ENCODE measurements around the gene C5AR2. TPM values are rescaled to one million over a fixed set of nuclear protein-coding genes. Genes with fewer than 3 reads are reported as not detected.

C5AR2 gene
- total RNA-seq, 1 experiment from 2014 or later = 2.4 TPM

DNA sequence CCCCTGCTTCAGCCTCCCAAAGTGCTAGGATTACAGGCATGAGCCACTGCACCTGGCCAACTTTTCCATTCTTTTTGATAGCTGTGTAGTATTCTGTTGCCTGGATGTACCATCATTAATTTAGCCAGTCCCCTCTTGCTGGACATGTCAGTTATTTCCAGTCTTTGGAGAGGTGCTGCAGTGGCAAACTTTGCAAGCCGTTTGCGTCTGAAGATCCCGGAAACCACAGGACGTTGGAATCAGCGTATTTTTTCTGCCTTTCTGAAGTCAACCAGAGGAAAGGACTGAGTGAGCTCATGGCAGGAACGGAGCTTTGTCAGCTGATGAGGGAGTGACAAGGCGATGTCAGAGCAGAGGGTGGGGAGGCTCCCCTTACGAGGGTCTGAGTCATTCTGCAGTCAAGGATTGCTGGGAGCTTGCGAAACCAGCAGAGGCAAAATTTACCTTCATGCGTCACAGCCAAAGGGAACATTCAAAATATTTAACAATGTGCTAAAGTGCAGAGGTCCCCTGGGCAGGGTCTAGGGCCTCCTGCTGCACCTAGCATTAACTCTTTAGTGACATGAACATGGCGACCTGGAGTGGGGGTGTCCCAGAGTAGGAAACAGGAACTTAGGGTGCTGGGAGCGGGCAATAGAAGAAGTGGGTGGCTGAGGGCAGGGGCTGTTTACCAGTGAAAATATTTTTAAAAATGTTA is 16.7 kb upstream of the C5AR2 start:
- Mint-ChIP-seq H3K4me1 (ENCODE audit: insufficient read depth, unreplicated experiment) (peaks cover 32% of the 10 kb centered on the region), H3K36me3 (ENCODE audit: insufficient read depth, unreplicated experiment) (peaks cover 7% of the 10 kb centered on the region), H3K9me3 (ENCODE audit: unreplicated experiment) (no peaks in the 10 kb centered on the region), H3K4me3 (ENCODE audit: unreplicated experiment) (peak overlapping the region; percentile 10), H3K27ac (ENCODE audit: low read depth, unreplicated experiment) (peak overlapping the region; percentile 96), H3K27me3 (ENCODE audit: insufficient read depth, unreplicated experiment) (no peaks in the 10 kb centered on the region)
- no TSS peak for BruUV-seq (replicated peaks)
- no peak for TF ChIP-seq CTCF (IDR thresholded peaks at IDR 0.05; ENCODE audit: unreplicated experiment)
- intact Hi-C loops (cut with micrococcal nuclease) = no loop called here
- ChIA-PET POLR2A (interaction anchor here (0.5 to 2.0 kb wide), 13 partner anchors 10 to 202 kb away, joined by 3 to 24 read pairs (median 3); partner anchors contain the start of genes DHX34 and ZC3H4), CTCF (interaction anchor here (0.6 to 3.0 kb wide), 6 partner anchors 10 to 1008 kb away, joined by 3 to 22 read pairs (median 6); partner anchors contain the start of gene DHX34)
- DNase-seq (ENCODE audit: unreplicated experiment) = peak; percentile 98

GRCh38 chr19:47316513-47316912 is 15.5 kb upstream of the C5AR2 start:
- Mint-ChIP-seq H3K27ac (ENCODE audit: low read depth, unreplicated experiment) (no peak overlapping the region), H3K27me3 (ENCODE audit: insufficient read depth, unreplicated experiment) (no peaks in the 10 kb centered on the region), H3K9me3 (ENCODE audit: unreplicated experiment) (no peaks in the 10 kb centered on the region), H3K36me3 (ENCODE audit: insufficient read depth, unreplicated experiment) (no peaks in the 10 kb centered on the region), H3K4me3 (ENCODE audit: unreplicated experiment) (no peak overlapping the region), H3K4me1 (ENCODE audit: insufficient read depth, unreplicated experiment) (peaks cover 23% of the 10 kb centered on the region)
- intact Hi-C loops (cut with micrococcal nuclease) = no loop called here
- no peak for TF ChIP-seq CTCF (IDR thresholded peaks at IDR 0.05; ENCODE audit: unreplicated experiment)
- CTCF ChIA-PET = interaction anchor here (0.6 to 3.0 kb wide), 10 partner anchors 11 to 429 kb away, joined by 3 to 22 read pairs (median 4); partner anchors contain the start of gene DHX34
- no peak for DNase-seq (ENCODE audit: unreplicated experiment)
- POLR2A ChIA-PET = interaction anchor here (0.6 to 0.9 kb wide), 2 partner anchors 14 to 43 kb away, joined by 4 to 5 read pairs; no protein-coding TSS in a partner anchor
- BruUV-seq (replicated peaks) = no TSS peak

GRCh38 chr19:47319923-47320871 is 11.8 kb upstream of the C5AR2 start:
- Mint-ChIP-seq H3K27ac (ENCODE audit: low read depth, unreplicated experiment) (no peak overlapping the region), H3K4me3 (ENCODE audit: unreplicated experiment) (no peak overlapping the region), H3K9me3 (ENCODE audit: unreplicated experiment) (no peaks in the 10 kb centered on the region), H3K36me3 (ENCODE audit: insufficient read depth, unreplicated experiment) (no peaks in the 10 kb centered on the region), H3K4me1 (ENCODE audit: insufficient read depth, unreplicated experiment) (peaks cover 15% of the 10 kb centered on the region), H3K27me3 (ENCODE audit: insufficient read depth, unreplicated experiment) (no peaks in the 10 kb centered on the region)
- no TSS peak for BruUV-seq (replicated peaks)
- ChIA-PET POLR2A (interaction anchor here (0.9 kb wide), 1 partner anchor 25 kb away, joined by 3 read pairs; no protein-coding TSS in a partner anchor), CTCF (no interaction called here)
- no peak for TF ChIP-seq CTCF (IDR thresholded peaks at IDR 0.05; ENCODE audit: unreplicated experiment)
- DNase-seq (ENCODE audit: unreplicated experiment) = no peak
- intact Hi-C loops (cut with micrococcal nuclease) = no loop called here

DNA sequence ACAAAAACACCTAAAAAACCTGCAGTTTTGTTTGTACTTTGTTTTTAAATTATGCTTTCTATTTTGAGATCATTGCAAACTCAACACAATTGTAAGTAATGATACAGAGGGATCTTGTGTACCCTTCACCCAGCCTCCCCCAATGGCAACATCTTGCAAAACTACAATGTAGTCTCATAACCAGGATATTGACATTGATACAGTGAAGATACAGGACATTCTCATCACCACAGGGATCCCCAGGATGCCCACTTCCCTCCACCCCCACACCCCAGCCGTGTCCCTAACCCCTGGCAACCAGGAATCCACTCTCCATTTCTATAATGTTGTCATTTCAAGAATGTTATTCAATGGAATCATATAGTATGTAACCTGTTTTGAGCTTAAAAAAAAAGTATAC is 10.3 kb upstream of the C5AR2 start:
- CTCF ChIA-PET = no interaction called here
- no peaks in the 10 kb centered on the region for H3K27me3 Mint-ChIP-seq (ENCODE audit: insufficient read depth, unreplicated experiment)
- no TSS peak for BruUV-seq (replicated peaks)
- H3K4me1 Mint-ChIP-seq (ENCODE audit: insufficient read depth, unreplicated experiment) = peaks cover under 1% of the 10 kb centered on the region
- intact Hi-C loops (cut with micrococcal nuclease) = no loop called here
- no peak overlapping the region for H3K27ac Mint-ChIP-seq (ENCODE audit: low read depth, unreplicated experiment)
- no peak for DNase-seq (ENCODE audit: unreplicated experiment)
- no peak overlapping the region for H3K4me3 Mint-ChIP-seq (ENCODE audit: unreplicated experiment)
- no peaks in the 10 kb centered on the region for H3K36me3 Mint-ChIP-seq (ENCODE audit: insufficient read depth, unreplicated experiment)
- POLR2A ChIA-PET = no interaction called here
- TF ChIP-seq CTCF (IDR thresholded peaks at IDR 0.05; ENCODE audit: unreplicated experiment) = no peak
- no peaks in the 10 kb centered on the region for H3K9me3 Mint-ChIP-seq (ENCODE audit: unreplicated experiment)

Measured in MCF 10A (cell line).